HG02759 (cell line): ENCODE data around the gene ROGDI.

Source experiments
- ATAC-seq: cut with Tn5 transposase; IDR thresholded peaks from one replicate; pipeline ENCODE4 v1.9.1; 2021; ENCODE audit warnings: mild to moderate bottlenecking, moderate library complexity; ENCODE audit not compliant: unreplicated experiment

The ROGDI gene

GRCh38 chr16:4814046-4814445 is 11.6 kb upstream of the ROGDI start:
- no peak for ATAC-seq

GRCh38 chr16:4813251-4814003 is 11.0 kb upstream of the ROGDI start:
- ATAC-seq: no peak

DNA sequence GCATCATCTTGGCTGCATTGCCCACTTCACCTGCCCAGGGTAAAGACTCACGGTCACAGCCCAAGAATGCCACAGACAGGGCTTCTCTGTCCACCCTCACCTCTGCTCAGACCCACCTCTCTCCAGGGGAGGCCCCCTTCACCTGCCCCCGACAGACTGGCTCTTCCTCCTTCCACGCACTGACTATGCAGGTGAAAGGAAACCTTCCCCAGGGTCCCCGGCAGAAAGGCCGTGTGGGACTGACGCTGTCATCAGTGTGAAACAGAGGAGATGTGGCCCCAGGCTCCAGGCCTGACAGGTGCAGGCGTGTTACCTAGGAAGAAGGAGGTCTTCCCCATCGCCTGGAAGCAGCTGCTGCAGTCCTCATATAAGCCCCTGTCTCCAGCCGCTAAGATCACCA is 9.3 kb upstream of the ROGDI start:
- ATAC-seq: no peak

DNA sequence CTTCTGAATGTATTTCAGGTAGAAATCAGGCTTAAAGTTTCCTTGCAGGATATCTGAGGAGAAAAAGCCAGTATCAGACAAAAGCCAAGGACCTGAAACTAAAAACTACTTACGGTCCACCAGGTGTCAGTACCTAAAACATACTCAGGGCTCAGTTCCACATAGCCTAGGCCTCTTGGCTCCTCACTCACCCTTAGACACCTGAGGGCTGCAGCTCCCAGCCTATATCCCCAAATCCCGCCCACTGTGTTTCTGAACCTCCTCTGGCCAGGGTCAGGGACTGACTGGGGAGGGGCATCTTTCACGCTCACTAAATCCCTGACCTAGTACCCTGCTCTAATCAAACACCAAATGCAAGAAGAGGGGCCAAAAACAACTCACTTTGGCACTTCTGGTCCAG is 8.8 kb upstream of the ROGDI start:
- ATAC-seq: no peak

GRCh38 chr16:4806280-4806679 is 3.8 kb upstream of the ROGDI start:
- no peak for ATAC-seq

DNA sequence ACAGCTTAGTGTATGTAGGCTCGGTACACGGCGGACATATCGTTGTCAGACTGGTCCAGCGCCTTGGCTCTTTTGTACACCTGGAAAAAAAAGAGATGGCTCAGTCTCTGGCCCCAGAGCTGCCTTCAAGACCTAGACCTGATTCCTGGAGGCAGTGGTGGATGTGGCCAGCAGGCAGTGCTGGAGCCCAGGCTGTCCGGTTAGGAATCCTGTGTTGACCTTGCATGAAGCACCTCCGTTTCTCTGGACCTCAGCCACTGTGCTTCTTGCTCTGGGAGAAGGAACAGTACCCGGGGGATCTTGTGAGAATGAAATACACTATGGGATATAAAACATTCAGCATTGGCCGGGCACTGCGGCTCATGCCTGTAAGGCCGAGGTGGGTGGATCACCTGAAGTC is 2.8 kb upstream of the ROGDI start:
- ATAC-seq: no peak

GRCh38 chr16:4803898-4804762 is 1.7 kb upstream of the ROGDI start:
- ATAC-seq: no peak

- ATAC-seq: no peak
Measured at GRCh38 chr16:4803401-4803844, 990 bp upstream of the ROGDI start.

DNA sequence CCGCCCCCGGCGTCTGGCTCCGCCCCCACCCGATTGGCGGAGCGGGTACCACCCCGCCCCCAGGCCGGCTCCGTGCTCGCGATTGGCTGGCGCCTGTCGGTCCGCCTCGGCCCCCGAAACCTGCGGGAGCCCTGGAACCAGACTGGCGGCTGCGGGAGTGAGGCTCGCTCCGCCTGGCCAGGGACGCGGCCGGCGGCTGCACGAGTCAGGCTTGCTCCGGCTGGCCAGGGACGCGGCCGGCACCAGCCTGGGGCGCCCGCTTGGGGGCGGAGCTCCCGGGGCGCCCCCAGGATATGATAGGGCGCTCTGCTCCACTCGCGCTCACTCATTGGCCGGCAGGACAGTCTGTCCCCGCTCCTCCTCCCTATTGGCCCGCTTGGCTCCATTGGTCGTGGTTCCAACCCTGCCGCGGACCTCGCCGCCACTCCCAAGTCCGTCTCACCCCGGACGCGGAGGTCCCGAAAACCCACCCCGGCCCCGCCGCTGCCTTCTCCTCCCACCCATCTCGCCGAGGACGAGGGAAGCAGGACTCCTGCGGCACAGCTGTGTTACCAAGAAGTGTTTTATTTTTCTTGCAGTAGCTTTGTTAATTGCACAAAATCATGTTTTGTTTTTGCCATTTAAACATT is 340 bp upstream of the ROGDI start:
- peak; percentile 94 for ATAC-seq

- no peak for ATAC-seq
Measured at GRCh38 chr16:4801051-4801961, 1.1 kb downstream of the ROGDI start.

GRCh38 chr16:4800290-4801041 is 2.0 kb downstream of the ROGDI start:
- no peak for ATAC-seq

DNA sequence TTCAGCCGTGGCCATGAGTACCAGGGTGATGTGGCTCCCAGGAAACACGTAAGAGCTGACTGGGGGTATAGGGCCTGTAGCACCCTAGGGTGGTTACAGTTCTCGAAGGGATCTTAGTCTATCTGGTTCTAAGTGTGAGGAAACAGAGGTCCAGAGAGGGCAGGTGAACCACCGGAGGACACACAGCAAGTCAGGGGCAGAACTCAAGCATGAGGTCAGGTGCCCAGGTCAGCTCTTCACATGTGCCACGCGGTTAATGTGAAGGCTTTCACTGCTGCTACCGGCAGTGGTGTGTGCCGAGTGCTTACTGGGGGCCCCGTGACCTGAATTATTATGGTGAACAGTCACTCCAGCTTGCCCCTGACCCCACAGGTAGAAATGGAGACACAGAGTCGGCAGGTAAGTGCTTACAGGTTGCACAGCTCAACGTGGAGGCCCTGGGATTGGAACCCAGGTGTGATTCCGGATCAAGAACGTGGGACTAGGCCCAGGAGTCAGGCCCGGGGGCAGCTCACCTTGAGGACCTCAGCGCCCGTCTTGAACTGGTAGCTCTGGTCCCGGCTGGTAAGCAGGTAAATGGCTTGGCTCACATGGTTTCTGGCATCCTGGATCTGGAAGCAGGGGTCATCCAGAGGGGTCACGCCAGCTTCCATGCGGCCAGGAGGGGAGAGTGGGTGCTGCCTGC is 3.1 kb downstream of the ROGDI start:
- ATAC-seq: no peak

- ATAC-seq: no peak
Measured at GRCh38 chr16:4798456-4798855, 4.0 kb downstream of the ROGDI start.

DNA sequence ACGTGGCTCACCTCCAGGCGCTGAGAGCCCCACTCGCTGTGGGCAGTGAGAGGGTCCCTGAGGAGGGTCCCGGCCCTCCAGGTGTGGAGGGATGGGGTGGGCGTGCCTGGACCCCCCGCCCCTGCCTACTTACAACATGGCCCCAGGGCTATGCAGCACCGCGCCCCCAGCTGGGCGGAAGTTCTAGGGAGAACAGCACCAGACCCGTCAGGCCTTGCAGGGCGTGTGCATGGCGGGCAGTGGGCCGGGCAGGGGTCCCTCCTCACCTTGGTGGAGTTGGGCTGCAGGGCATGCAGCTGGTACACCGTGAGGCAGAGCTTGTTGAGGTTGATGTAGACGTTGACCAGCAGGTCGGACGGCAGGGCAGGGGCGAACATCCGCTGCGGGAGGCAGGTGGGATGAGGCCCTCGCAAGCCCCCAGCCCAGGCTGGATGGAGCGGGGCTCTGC is 4.6 kb downstream of the ROGDI start:
- no peak for ATAC-seq

- ATAC-seq: no peak
Measured at GRCh38 chr16:4796982-4797804, 5.2 kb downstream of the ROGDI start.

GRCh38 chr16:4795828-4796572 is 6.4 kb downstream of the ROGDI start:
- no peak for ATAC-seq

DNA sequence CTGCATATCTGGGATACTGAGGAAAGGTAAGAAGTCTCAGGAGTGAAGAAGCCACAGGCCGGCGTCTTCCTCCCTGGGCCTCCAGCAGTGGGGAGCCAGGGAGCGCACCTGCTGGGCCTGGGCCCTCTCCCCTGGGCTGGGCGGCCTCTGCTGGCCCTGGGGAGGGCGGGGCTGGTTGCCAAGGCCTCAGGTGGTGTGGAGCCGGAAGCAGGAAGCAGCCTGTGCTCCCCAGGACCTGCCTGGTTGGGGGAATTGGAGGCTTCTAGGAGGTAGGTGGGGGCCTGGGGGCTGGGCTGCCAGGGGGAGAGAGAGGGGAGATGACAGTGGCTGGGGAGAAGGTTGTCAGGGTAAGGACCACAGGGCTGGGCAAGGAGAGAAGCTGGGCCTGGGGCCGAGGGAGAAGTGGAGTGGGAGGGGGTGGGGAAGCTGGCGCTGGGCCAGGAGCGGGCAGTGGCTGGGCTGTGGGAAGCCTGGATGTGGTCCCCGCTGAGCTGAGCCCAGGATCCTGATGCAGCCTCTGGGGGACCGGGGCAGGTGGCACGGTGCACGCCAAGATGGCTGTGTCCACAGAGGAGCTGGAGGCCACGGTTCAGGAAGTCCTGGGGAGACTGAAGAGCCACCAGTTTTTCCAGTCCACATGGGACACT is 7.1 kb downstream of the ROGDI start, which contains the start of gene SMIM22:
SMIM22 (plus strand) TSS at position 189 of the 647 bp plus-strand sequence; CDS start at position 555, 366 bp downstream.
- no peak for ATAC-seq
